ENCODE results near the gene AMHR2. TPM values are rescaled to one million over a fixed set of nuclear protein-coding genes. Genes with fewer than 3 reads are reported as not detected.

The AMHR2 gene
- total RNA-seq, 1 donor from 2014 or later, result not detected

GRCh38 chr12:53478865-53479264, 55.2 kb downstream of the AMHR2 start:
- peaks cover 69% of the 10 kb centered on the region for H3K4me1 ChIP-seq
- Mint-ChIP-seq H3K27me3 (ENCODE audit: insufficient read depth, low read depth) (peaks cover 3% of the 10 kb centered on the region), H3K36me3 (peaks cover 60% of the 10 kb centered on the region), H3K9me3 (no peaks in the 10 kb centered on the region), H3K27ac (no peak overlapping the region), H3K4me1 (peaks cover 54% of the 10 kb centered on the region), H3K4me3 (no peak overlapping the region)
- no peak overlapping the region for H2AFZ ChIP-seq (replicated peaks)
- H3K4me3 ChIP-seq, result no peak overlapping the region
- H4K20me1 ChIP-seq (ENCODE audit: low read depth), result peaks cover 98% of the 10 kb centered on the region
- peaks cover 66% of the 10 kb centered on the region for H3K79me2 ChIP-seq (ENCODE audit: low read depth)
- H3F3A ChIP-seq (ENCODE audit: low read depth), result peaks cover 100% of the 10 kb centered on the region
- no peaks in the 10 kb centered on the region for H3K27me3 ChIP-seq
- no peak overlapping the region for H3K9ac ChIP-seq
- no peaks in the 10 kb centered on the region for H3K9me3 ChIP-seq (ENCODE audit: low read depth)
- DNase-seq (ENCODE audit: low spot score), result no peak
- peak overlapping the region; percentile 17 for H3K27ac ChIP-seq
- H3K36me3 ChIP-seq, result peaks cover 46% of the 10 kb centered on the region
- TF ChIP-seq EZH2 (IDR thresholded peaks at IDR 0.05) (no peak), EZH2phosphoT487 (IDR thresholded peaks at IDR 0.05) (no peak)
- TF ChIP-seq, protein P1, sequence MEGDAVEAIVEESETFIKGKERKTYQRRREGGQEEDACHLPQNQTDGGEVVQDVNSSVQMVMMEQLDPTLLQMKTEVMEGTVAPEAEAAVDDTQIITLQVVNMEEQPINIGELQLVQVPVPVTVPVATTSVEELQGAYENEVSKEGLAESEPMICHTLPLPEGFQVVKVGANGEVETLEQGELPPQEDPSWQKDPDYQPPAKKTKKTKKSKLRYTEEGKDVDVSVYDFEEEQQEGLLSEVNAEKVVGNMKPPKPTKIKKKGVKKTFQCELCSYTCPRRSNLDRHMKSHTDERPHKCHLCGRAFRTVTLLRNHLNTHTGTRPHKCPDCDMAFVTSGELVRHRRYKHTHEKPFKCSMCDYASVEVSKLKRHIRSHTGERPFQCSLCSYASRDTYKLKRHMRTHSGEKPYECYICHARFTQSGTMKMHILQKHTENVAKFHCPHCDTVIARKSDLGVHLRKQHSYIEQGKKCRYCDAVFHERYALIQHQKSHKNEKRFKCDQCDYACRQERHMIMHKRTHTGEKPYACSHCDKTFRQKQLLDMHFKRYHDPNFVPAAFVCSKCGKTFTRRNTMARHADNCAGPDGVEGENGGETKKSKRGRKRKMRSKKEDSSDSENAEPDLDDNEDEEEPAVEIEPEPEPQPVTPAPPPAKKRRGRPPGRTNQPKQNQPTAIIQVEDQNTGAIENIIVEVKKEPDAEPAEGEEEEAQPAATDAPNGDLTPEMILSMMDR (IDR thresholded peaks at IDR 0.05), result no peak
- no peak overlapping the region for H3K4me2 ChIP-seq

GRCh38 chr12:53479331-53479730, 55.7 kb downstream of the AMHR2 start:
- H3K79me2 ChIP-seq (ENCODE audit: low read depth), result peaks cover 61% of the 10 kb centered on the region
- Mint-ChIP-seq H3K4me1 (peaks cover 49% of the 10 kb centered on the region), H3K27ac (no peak overlapping the region), H3K4me3 (no peak overlapping the region), H3K27me3 (ENCODE audit: insufficient read depth, low read depth) (peaks cover 3% of the 10 kb centered on the region), H3K9me3 (no peaks in the 10 kb centered on the region), H3K36me3 (peaks cover 59% of the 10 kb centered on the region)
- H3F3A ChIP-seq (ENCODE audit: low read depth), result peaks cover 100% of the 10 kb centered on the region
- no peak for DNase-seq (ENCODE audit: low spot score)
- TF ChIP-seq EZH2phosphoT487 (IDR thresholded peaks at IDR 0.05), result no peak
- TF ChIP-seq EZH2 (IDR thresholded peaks at IDR 0.05), result no peak
- TF ChIP-seq, protein P1 (IDR thresholded peaks at IDR 0.05), result no peak
- peak overlapping the region; percentile 17 for H3K27ac ChIP-seq
- H3K9me3 ChIP-seq (ENCODE audit: low read depth), result no peaks in the 10 kb centered on the region
- H3K27me3 ChIP-seq, result no peaks in the 10 kb centered on the region
- no peak overlapping the region for H3K4me2 ChIP-seq
- H3K4me3 ChIP-seq, result no peak overlapping the region
- no peak overlapping the region for H3K9ac ChIP-seq
- peaks cover 98% of the 10 kb centered on the region for H4K20me1 ChIP-seq (ENCODE audit: low read depth)
- H3K36me3 ChIP-seq, result peaks cover 41% of the 10 kb centered on the region
- peaks cover 64% of the 10 kb centered on the region for H3K4me1 ChIP-seq
- no peak overlapping the region for H2AFZ ChIP-seq (replicated peaks)

DNA sequence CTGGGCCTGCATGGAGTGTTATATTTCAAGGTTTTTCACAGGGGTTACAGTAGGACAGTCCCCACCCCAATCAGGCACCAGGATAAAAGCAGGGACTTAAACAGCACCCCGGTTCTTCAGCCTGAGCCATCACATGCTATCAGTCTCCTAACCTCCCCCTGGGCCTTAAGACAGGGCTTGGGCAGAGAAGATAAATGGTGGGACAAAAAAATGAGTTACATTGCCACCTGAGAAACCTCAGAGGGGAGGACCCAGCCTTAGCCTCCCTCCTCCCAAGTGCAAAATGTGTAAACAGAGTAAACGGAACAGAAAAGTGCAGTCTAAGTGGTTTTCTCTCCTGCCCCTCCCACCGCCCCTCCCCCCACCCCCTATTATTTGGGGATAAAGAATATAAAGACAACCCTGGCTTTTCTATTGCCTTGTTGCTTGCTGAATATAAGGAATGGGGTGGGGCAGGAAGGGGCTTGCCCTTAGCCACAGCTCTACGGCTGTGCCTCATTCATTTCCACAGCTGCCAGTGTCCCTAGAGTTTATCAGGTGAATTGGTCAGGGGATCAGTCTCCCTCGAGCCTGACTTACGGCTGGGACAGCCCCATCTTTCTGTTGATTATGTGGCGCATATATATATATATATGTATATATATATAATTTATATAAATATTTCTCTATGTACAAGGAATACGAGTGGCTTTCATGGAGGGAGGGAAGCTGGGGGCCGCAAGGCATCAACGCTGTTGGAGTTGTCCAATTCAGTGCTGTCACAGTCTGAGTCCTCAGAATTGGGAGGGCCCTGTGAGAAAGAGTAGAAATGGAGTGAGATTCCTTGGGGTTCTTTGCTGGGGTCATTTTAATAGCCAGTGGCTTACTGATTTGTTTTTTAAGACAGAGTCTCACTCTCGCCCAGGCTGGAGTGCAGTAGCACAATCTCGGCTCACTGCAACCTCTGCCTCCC, 57.1 kb downstream of the AMHR2 start:
- no peaks in the 10 kb centered on the region for H3K9me3 Mint-ChIP-seq
- no peak for DNase-seq (ENCODE audit: low spot score)
- H3K36me3 ChIP-seq, result peaks cover 34% of the 10 kb centered on the region
- H3K27me3 Mint-ChIP-seq (ENCODE audit: insufficient read depth, low read depth), result peaks cover 3% of the 10 kb centered on the region
- H3F3A ChIP-seq (ENCODE audit: low read depth), result peaks cover 96% of the 10 kb centered on the region
- TF ChIP-seq EZH2 (IDR thresholded peaks at IDR 0.05), result no peak
- TF ChIP-seq, protein P1 (IDR thresholded peaks at IDR 0.05), result no peak
- TF ChIP-seq EZH2phosphoT487 (IDR thresholded peaks at IDR 0.05), result no peak
- H3K27me3 ChIP-seq, result no peaks in the 10 kb centered on the region
- H3K4me3 Mint-ChIP-seq, result no peak overlapping the region
- H3K36me3 Mint-ChIP-seq, result peaks cover 58% of the 10 kb centered on the region
- H3K4me1 Mint-ChIP-seq, result peaks cover 37% of the 10 kb centered on the region
- no peaks in the 10 kb centered on the region for H3K9me3 ChIP-seq (ENCODE audit: low read depth)
- peak overlapping the region; percentile 38 for H3K4me2 ChIP-seq
- H3K27ac Mint-ChIP-seq, result no peak overlapping the region
- peaks cover 92% of the 10 kb centered on the region for H4K20me1 ChIP-seq (ENCODE audit: low read depth)
- H3K4me1 ChIP-seq, result peaks cover 50% of the 10 kb centered on the region
- no peak overlapping the region for H2AFZ ChIP-seq (replicated peaks)
- H3K27ac ChIP-seq, result peak overlapping the region; percentile 17
- H3K79me2 ChIP-seq (ENCODE audit: low read depth), result peaks cover 47% of the 10 kb centered on the region
- H3K9ac ChIP-seq, result no peak overlapping the region
- no peak overlapping the region for H3K4me3 ChIP-seq

Other genes starting within 250 kb of the AMHR2 start
- 38.4 and 40.4 TPM in 2 replicates for gene ZNF740, start 243.1 kb upstream of the AMHR2 start, total RNA-seq (ENCODE audit: low replicate concordance)
- 26.9 and 33.0 TPM in 2 replicates for gene CSAD, start 242.9 kb upstream of the AMHR2 start, total RNA-seq (ENCODE audit: low replicate concordance)
- 0.43 TPM in 1 of 2 replicates, not detected in the other for gene ITGB7, start 216.6 kb upstream of the AMHR2 start, total RNA-seq (ENCODE audit: low replicate concordance)
- gene RARG, start 191.6 kb upstream of the AMHR2 start, total RNA-seq (ENCODE audit: low replicate concordance), result 17.0 and 30.9 TPM in 2 replicates
- gene ESPL1, start 155.6 kb upstream of the AMHR2 start, total RNA-seq (ENCODE audit: low replicate concordance), result 34.3 and 54.0 TPM in 2 replicates
- gene PFDN5, start 128.3 kb upstream of the AMHR2 start, total RNA-seq (ENCODE audit: low replicate concordance), result 425 and 443 TPM in 2 replicates
- gene MYG1, start 124.2 kb upstream of the AMHR2 start, total RNA-seq (ENCODE audit: low replicate concordance), result 48.8 and 55.7 TPM in 2 replicates
- gene AAAS, start 102.2 kb upstream of the AMHR2 start, total RNA-seq (ENCODE audit: low replicate concordance), result 51.0 and 105 TPM in 2 replicates
- 0.74 and 0.90 TPM in 2 replicates for gene SP7, start 87.5 kb upstream of the AMHR2 start, total RNA-seq (ENCODE audit: low replicate concordance)
- 67.8 and 71.0 TPM in 2 replicates for gene SP1, start 43.7 kb upstream of the AMHR2 start, total RNA-seq (ENCODE audit: low replicate concordance)
- gene PRR13, start 17.9 kb downstream of the AMHR2 start, total RNA-seq (ENCODE audit: low replicate concordance), result 52.2 and 67.2 TPM in 2 replicates
- 403 and 435 TPM in 2 replicates for gene PCBP2, start 28.2 kb downstream of the AMHR2 start, total RNA-seq (ENCODE audit: low replicate concordance)
- 17.2 and 24.5 TPM in 2 replicates for gene MAP3K12, start 75.6 kb downstream of the AMHR2 start, total RNA-seq (ENCODE audit: low replicate concordance)
- gene TARBP2, start 77.4 kb downstream of the AMHR2 start, total RNA-seq (ENCODE audit: low replicate concordance), result 32.4 and 72.4 TPM in 2 replicates
- not detected in 2 replicates for gene NPFF, start 83.6 kb downstream of the AMHR2 start, total RNA-seq (ENCODE audit: low replicate concordance)
- 12.7 and 15.9 TPM in 2 replicates for gene ATF7, start 202.5 kb downstream of the AMHR2 start, total RNA-seq (ENCODE audit: low replicate concordance)

Measured in neural progenitor cell (in vitro differentiated cells).